Skeletal muscle satellite cell (primary cell): ENCODE data around the gene ELN.

Experiments used
- H3K27me3 ChIP-seq: 2 replicates; pipeline ENCODE4 v1.7.0; 2013; ENCODE audit warnings: low read length; ENCODE audit not compliant: control insufficient read depth, insufficient read depth
- H3K36me3 ChIP-seq: 2 replicates; pipeline ENCODE4 v1.7.0; 2013; ENCODE audit warnings: mild to moderate bottlenecking, control low read depth, low read length; ENCODE audit not compliant: insufficient read depth
- H3K4me1 ChIP-seq: 2 replicates; pipeline ENCODE4 v1.7.0; 2013; ENCODE audit warnings: low read length; ENCODE audit not compliant: control insufficient read depth, insufficient read depth
- H3K4me2 ChIP-seq: 2 replicates; pipeline ENCODE4 v1.7.0; 2013; ENCODE audit warnings: mild to moderate bottlenecking, low read length
- H3K4me3 ChIP-seq: 2 replicates; pipeline ENCODE4 v1.7.0; 2013; ENCODE audit warnings: low read length
- H3K9ac ChIP-seq: 2 replicates; pipeline ENCODE4 v1.7.0; 2013; ENCODE audit warnings: mild to moderate bottlenecking, low read depth, low read length, moderate library complexity
- H3K9me3 ChIP-seq: replicated peaks from 2 replicates; pipeline ENCODE4 v1.7.0; 2013; ENCODE audit warnings: mild to moderate bottlenecking, control low read depth, low read length

Gene ELN

GRCh38 chr7:74059681-74060588 lies 32.0 kb downstream of the ELN start:
- no peaks in the 10 kb centered on the region for H3K9me3 ChIP-seq
- H3K9ac ChIP-seq: no peak overlapping the region
- no peak overlapping the region for H3K4me3 ChIP-seq
- no peak overlapping the region for H3K4me2 ChIP-seq
- peaks cover 10% of the 10 kb centered on the region for H3K4me1 ChIP-seq
- no peaks in the 10 kb centered on the region for H3K27me3 ChIP-seq
- H3K36me3 ChIP-seq: peaks cover 6% of the 10 kb centered on the region

GRCh38 chr7:74061840-74062539 lies 34.0 kb downstream of the ELN start:
- Histone ChIP-seq H3K27me3 (no peaks in the 10 kb centered on the region), H3K4me2 (peak overlapping the region; percentile 81), H3K4me1 (peaks cover 10% of the 10 kb centered on the region), H3K4me3 (peak overlapping the region; percentile 62), H3K36me3 (peaks cover 3% of the 10 kb centered on the region), H3K9me3 (no peaks in the 10 kb centered on the region), H3K9ac (peak overlapping the region; percentile 85)

- no peak overlapping the region for H3K9ac ChIP-seq
- peaks cover 10% of the 10 kb centered on the region for H3K4me1 ChIP-seq
- H3K4me2 ChIP-seq: no peak overlapping the region
- no peaks in the 10 kb centered on the region for H3K9me3 ChIP-seq
- peaks cover 3% of the 10 kb centered on the region for H3K36me3 ChIP-seq
- no peaks in the 10 kb centered on the region for H3K27me3 ChIP-seq
- no peak overlapping the region for H3K4me3 ChIP-seq
Observed at GRCh38 chr7:74063223-74063641, 35.3 kb downstream of the ELN start.

- H3K9ac ChIP-seq: no peak overlapping the region
- H3K9me3 ChIP-seq: no peaks in the 10 kb centered on the region
- no peak overlapping the region for H3K4me3 ChIP-seq
- H3K4me1 ChIP-seq: peaks cover 10% of the 10 kb centered on the region
- no peaks in the 10 kb centered on the region for H3K27me3 ChIP-seq
- H3K36me3 ChIP-seq: peaks cover 2% of the 10 kb centered on the region
- H3K4me2 ChIP-seq: no peak overlapping the region
Observed at GRCh38 chr7:74063646-74064045, 35.7 kb downstream of the ELN start.

- H3K36me3 ChIP-seq: no peaks in the 10 kb centered on the region
- no peak overlapping the region for H3K4me3 ChIP-seq
- H3K9me3 ChIP-seq: no peaks in the 10 kb centered on the region
- peaks cover 10% of the 10 kb centered on the region for H3K4me1 ChIP-seq
- no peak overlapping the region for H3K9ac ChIP-seq
- no peak overlapping the region for H3K4me2 ChIP-seq
- H3K27me3 ChIP-seq: no peaks in the 10 kb centered on the region
Observed at GRCh38 chr7:74064696-74065095, 36.7 kb downstream of the ELN start.

- Histone ChIP-seq H3K4me1 (peaks cover 8% of the 10 kb centered on the region), H3K9ac (no peak overlapping the region), H3K4me3 (no peak overlapping the region), H3K4me2 (no peak overlapping the region), H3K36me3 (no peaks in the 10 kb centered on the region), H3K9me3 (no peaks in the 10 kb centered on the region), H3K27me3 (no peaks in the 10 kb centered on the region)
Observed at GRCh38 chr7:74066626-74067025, 38.7 kb downstream of the ELN start.

GRCh38 chr7:74068378-74069085 lies 40.6 kb downstream of the ELN start:
- H3K4me2 ChIP-seq: no peak overlapping the region
- no peak overlapping the region for H3K4me3 ChIP-seq
- no peaks in the 10 kb centered on the region for H3K36me3 ChIP-seq
- no peaks in the 10 kb centered on the region for H3K27me3 ChIP-seq
- H3K4me1 ChIP-seq: no peaks in the 10 kb centered on the region
- H3K9me3 ChIP-seq: no peaks in the 10 kb centered on the region
- H3K9ac ChIP-seq: no peak overlapping the region

GRCh38 chr7:74069086-74069541 lies 41.1 kb downstream of the ELN start:
- Histone ChIP-seq H3K9me3 (no peaks in the 10 kb centered on the region), H3K4me3 (no peak overlapping the region), H3K27me3 (no peaks in the 10 kb centered on the region), H3K4me1 (no peaks in the 10 kb centered on the region), H3K9ac (no peak overlapping the region), H3K36me3 (no peaks in the 10 kb centered on the region), H3K4me2 (no peak overlapping the region)

GRCh38 chr7:74069790-74070618 lies 42.0 kb downstream of the ELN start:
- Histone ChIP-seq H3K9ac (no peak overlapping the region), H3K4me1 (no peaks in the 10 kb centered on the region), H3K27me3 (no peaks in the 10 kb centered on the region), H3K9me3 (no peaks in the 10 kb centered on the region), H3K4me3 (no peak overlapping the region), H3K36me3 (no peaks in the 10 kb centered on the region), H3K4me2 (no peak overlapping the region)

- Histone ChIP-seq H3K4me2 (no peak overlapping the region), H3K4me3 (no peak overlapping the region), H3K27me3 (no peaks in the 10 kb centered on the region), H3K4me1 (no peaks in the 10 kb centered on the region), H3K9me3 (no peaks in the 10 kb centered on the region), H3K36me3 (no peaks in the 10 kb centered on the region), H3K9ac (no peak overlapping the region)
Observed at GRCh38 chr7:74070619-74070921, 42.6 kb downstream of the ELN start.

- H3K4me3 ChIP-seq: no peak overlapping the region
- H3K9ac ChIP-seq: no peak overlapping the region
- no peaks in the 10 kb centered on the region for H3K36me3 ChIP-seq
- no peaks in the 10 kb centered on the region for H3K4me1 ChIP-seq
- no peak overlapping the region for H3K4me2 ChIP-seq
- H3K9me3 ChIP-seq: no peaks in the 10 kb centered on the region
- H3K27me3 ChIP-seq: no peaks in the 10 kb centered on the region
Observed at GRCh38 chr7:74071121-74071520, 43.1 kb downstream of the ELN start.
